CD4-positive, alpha-beta T cell treated with Interleukin-6 for 4 hours (primary cell): ENCODE data around the gene FIGNL2.

ENCODE experiments used
- DNase-seq: peaks from one replicate; pipeline ENCODE4 v3.0.0-alpha.2; 2020; ENCODE audit warnings: mixed read lengths

Gene FIGNL2

DNA sequence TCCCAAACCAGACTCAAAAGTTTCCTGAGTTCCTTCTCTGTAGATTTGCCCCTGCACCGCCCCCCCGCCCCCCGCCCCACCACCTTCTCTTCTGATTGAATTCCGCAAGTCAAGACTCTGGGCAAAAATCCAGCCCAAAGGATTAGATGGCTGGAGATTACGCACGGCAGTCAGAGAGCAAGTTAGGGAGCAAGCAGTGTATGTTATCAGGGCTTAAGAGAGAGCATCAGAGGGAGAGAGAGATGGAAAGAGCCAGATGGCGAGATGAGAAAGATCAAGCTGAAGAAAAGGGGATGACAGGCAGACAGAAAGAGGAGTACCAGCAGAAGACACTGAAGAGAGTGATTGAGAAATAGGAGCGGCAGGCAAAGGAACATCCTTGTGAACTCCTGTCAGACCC is 25.5 kb upstream of the FIGNL2 start:
- no peak for DNase-seq

DNA sequence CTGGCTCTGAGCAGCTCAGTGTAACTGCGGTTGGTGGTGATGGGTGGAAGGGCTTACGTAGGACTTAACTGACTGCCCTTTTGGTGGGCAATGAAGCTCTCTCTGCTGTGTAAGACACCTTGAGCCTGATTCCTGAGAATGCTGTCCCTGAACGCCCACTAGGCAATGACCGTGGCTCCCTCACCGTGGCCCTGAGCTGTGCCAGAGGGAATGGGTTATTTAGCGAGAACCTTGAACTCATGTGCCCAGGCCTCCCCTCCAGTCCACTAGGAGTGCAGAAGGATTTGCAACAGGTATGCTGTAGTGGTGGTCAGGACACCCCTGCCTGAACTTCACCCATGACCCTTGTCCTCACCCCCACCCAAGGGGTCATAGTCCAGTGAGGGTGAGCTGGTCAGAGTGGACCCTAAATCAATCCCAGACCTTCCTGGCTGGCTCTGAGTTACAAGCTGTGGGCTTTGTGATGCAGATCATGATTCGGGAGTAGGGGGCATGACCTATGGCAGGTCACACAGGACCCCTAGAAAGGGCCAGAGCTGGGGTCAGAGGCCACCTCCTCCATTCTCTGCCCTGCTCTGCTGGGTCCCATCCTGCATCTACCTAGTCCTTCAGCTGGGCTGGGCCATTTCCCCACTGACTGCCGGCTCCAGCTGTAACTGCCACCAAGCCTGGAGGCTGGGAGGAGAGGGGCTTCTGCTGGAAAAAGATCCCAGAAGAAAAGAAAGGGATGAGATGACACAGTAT is 24.9 kb upstream of the FIGNL2 start:
- no peak for DNase-seq

DNA sequence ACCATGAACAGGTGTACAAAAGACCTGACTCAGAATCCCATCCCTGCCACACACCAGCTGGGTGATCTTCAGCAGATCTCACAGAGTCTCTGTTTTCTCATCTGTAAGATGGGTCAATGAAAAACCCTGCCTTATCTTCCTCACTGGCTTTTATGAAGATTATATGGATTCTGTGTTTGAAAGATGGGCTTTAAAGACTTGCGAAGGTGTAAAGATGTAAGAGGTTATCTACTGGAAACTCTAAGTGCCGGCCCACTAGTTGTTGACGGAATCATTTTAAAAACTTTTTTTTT is 24.1 kb upstream of the FIGNL2 start:
- no peak for DNase-seq

DNA sequence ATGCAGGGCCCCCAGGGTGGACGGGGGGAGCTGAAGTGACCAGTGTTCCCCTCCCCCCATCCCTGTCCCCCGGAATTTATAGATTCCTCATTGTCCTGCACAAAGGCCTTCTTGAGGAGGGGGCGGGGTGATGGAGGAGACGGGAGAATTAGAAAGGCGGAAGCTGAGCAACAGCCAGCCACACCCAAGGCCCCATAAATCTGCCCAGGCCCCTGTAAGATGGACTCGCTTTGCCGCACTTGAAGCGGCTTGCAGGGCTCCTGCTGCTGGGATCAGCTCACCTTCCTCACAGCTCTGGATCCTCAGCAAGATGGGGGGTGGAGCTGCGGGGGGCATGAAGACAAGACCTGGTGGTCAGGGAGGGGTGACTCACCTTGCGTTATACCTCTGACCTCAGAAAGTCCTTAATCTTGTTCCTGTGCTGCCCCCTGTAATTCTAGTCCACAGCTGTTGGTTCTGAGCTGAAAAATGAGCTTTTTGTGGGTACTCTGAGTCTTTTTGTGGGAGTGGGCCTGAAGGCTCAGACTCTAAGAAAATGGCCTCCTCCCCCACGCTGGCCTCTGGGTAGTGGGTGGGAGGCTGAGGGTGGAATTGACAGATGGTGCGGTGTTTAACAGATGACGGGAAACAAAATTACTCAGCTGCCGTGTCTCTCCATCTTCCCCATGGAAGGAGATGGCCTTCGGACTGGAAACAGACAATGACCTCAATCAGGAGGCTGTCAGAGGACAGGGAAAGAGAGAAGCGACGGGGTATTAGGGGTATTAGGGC is 23.6 kb upstream of the FIGNL2 start:
- DNase-seq = no peak

DNA sequence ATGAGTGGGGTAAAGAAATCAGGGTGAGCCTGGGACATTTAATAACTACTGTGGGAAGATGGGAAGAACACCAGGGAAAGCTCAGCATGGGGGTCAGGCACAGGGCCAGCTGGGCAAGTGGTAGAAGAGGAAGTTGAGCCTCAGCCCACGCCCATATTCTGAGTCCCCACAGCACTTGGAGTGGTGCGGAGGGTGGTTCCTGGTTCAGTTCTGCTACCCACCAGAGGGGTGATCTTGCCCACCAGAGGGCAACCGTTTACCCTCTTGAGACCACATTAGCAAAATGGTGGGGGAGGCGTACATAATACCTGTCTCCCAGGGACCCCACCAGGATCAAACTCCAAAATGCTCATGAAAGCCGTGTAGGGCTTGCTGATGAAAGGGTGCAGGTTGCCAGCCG is 22.6 kb upstream of the FIGNL2 start:
- DNase-seq = no peak

DNA sequence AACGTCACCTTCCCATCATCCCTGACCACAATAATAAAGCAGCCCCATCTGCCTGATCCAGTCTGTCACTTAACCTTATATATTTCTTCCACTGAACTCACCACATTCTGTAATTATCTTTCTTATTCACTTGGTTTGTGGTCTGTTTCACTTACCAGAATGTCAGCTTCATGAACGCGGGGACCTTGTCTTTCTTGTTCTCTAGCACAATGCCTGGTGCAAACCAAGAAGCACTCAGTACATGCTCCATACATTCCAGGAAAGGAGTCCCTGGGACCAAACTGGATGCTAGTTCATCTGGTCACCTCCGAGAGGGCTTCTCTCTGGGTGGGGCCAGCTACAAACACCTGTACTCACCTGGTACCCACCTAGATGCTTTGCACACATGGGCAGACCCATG is 22.0 kb upstream of the FIGNL2 start:
- no peak for DNase-seq

DNA sequence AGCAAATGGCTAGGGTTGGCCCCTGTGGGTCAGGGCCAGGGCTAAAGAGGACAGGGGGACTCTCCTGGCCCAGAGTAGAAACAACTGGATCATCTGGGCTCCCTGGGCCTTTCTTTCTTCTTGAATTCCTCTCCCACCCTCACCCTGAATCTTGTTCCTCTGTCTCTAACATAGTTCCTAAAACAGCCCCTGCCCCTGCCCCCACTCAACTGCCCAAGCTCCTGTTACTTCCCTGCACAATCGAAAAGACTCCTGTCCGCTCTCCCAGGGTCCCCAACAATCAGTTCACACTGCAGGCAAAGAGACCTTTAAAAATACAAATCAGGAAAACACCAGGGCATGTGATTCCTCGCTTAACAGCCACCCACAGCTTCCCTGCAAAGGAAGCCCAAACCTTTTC is 21.4 kb upstream of the FIGNL2 start:
- DNase-seq = no peak

DNA sequence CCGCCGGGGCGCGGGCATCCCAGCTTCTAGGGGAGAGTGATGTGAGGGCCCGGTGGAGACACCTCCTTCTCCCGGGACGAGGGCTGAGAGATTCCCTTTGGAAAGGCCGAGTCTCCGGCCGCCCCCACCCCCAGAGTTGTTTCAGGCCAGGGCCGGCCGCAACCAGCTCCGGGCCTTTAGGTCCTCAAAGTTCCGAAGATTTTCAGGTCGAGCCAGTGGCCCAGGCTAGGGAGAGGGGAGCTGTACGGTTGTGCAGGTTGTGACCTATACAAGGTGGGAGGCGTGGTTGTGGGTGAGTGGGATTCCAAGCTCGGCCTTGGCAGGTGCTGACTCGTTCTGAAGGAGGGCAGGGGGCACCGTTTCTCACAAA is 21.0 kb upstream of the FIGNL2 start:
- DNase-seq = no peak

DNA sequence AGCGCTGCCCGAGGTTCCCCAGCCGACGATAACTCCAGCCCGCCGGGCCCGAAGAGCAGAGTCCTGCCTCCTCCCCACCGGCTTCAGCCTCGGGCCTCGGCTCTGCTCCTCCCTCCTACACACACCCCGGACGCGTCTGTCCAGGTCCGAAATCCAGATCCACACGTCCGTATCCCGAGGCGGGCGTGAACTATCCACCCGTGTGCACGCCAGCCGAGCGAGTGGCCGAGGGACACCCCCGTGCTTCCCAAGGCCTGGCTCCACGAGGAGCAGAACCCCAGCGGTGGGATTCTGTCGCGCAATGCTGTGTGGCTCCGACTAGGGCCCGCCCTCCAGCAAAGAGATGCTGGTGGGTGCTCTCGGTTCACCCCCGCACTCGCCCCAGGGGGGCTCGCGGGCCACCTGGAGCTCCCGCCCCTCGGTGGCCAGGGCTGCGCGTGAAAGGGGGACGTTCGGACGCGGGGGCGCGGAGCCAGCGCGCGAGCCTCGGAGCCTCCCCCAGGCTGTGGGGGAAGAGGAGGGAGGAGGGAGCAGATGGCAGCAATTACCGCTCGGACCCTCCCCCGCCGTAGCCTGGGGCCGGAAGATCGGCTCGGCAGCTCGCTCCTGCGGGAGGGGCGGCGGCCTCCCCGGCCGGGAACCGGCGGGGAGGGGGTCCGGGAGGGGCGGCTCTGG is 20.4 kb upstream of the FIGNL2 start:
- DNase-seq = no peak

DNA sequence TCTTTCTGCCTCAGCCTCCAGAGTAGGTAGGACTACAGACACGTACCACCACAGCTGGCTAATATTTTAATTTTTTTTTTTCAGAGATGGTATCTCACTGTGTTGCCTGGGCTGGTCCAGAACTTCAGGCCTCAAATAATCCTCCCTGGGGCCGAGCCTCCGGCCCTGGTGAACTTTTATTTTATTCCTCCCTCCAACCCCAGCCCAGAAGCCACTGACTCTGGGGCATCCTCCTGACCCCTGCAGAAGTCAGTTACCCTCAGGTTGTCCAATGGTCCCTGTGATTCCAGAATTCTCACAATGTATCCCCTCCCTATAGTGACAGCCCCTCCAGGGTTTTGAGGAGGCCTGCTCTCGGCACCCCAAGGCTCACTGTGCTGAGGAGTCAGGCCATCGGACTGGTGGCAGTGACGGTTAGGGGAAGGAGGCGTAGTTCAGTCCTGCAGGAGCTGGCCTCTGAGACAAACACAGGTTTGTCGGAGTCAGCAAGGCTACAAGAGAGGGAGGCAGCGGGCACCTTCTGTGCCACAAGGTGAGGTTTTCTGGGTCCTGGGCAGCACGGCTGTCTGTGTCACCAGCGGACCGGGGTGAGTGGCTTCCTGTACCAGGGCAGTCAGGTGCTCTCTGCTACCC is 19.4 kb upstream of the FIGNL2 start:
- DNase-seq = no peak

DNA sequence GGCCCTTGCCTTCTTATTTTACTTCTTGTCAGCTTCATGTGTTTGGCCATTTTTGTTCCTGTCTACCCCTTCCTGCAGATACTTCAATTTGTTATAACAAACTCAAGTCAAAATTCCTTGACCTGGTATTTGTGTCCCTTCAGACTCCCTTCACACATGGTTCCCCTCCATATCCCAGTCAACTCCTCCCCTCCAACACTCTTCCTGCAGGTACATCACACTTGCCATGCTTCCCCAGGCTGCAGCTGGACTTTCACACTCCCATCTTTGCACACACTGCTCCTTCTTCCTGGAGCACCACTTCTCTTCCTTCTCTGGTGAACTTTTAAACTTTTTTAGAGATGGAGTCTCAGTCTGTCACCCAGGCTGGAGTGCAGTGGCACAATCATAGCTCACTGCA is 18.9 kb upstream of the FIGNL2 start:
- no peak for DNase-seq

DNA sequence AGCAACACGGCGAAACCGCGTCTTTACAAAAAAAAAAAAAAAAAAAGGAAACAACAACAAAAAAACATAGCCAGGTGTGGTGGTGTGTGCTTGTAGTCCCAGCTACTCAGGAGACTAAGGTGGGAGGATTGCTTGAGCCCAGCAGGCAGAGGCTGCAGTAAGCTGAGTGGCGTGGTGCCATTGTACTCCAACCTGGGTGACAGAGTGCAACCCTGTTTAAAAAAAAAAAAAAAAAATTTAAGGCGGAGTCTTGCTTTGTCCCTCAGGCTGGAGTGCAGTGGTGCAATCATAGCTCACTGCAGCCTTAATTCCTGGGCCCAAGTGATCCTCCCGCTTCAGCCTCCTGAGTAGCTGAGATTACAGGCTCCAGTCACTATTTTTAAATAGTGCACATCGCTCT is 18.2 kb upstream of the FIGNL2 start:
- no peak for DNase-seq

DNA sequence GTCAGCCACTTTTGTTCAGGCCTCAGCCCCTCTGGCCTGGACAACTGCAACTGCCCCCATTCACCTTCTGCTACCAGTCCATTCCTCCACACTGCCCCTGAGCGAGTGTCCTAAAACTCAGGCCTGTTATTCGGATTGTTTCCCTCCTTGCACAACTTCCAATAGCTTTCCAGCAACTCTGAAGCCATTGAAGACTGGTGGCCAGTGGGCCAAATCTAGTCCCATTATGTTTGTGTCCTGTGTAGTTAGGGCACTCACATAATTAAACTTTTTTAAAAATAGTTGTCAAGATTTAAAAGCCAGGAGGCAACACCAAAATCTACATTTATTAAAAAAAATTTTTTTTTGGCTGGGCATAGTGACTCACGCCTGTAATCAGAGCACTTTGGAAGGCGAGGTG is 17.8 kb upstream of the FIGNL2 start:
- DNase-seq = no peak

DNA sequence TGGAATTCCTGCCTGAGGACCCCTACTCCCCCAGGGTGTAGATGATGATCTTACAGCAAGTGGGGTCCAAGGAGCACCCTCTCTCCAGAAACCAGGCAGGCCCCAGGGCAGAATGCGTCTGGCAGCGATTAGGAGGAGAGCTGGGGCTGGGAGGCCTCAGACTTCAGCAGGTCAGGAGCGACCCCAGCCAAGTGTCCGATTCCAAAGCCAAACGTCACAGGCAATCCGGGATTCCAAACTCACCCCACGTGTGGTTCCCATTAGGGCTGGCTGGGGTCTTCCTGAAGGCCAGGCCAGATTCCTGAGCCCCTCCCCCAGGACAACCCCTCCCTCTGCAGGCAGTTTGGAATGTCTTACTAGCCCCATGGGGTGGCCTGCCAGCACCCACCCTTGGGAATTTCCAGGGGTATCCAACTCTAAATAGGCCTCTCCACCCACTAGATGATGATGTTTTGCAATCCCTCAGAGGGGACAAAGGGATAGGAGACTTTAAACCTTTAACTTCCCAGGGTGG is 17.3 kb upstream of the FIGNL2 start:
- DNase-seq = no peak

DNA sequence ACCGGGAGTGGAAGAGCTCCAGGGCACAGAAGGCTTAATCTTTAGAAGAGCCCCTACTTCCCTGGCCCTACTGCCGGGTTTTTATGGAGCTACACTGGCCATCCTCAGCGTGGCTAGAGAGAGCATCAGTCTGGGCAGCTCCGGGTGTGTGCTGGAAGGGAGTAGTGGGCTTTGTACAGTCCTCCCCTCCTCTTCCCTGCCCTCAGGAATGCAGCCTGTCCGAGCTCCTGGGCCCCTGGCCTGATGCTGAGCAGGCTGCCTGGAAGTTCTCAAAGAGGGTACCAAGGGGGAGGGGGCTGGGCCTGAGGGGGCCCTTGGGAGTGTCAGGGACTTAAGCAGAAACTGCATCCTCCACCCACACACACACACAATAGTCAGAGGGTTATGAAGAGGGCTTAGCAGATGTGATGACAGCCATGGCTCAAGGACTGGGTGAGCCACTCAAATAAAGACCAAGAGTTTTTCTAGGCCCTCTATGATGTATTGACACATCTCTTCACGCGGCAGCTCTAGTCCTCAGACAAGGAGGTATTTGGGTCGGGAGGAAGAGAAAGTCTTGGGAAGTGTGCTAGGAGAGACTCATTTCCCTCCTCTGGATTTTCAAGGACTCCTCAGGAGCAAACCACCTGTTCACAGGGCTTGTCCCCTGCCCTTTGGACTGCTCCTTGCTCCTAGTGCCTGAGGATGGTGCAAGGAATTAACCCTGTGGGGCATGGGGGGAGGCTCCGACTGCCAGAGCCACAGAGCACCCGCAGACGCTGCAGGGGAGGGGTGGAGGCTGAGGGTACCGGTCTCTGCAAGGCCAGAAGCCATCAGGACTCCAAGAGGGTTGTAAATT is 16.5 kb upstream of the FIGNL2 start:
- no peak for DNase-seq

DNA sequence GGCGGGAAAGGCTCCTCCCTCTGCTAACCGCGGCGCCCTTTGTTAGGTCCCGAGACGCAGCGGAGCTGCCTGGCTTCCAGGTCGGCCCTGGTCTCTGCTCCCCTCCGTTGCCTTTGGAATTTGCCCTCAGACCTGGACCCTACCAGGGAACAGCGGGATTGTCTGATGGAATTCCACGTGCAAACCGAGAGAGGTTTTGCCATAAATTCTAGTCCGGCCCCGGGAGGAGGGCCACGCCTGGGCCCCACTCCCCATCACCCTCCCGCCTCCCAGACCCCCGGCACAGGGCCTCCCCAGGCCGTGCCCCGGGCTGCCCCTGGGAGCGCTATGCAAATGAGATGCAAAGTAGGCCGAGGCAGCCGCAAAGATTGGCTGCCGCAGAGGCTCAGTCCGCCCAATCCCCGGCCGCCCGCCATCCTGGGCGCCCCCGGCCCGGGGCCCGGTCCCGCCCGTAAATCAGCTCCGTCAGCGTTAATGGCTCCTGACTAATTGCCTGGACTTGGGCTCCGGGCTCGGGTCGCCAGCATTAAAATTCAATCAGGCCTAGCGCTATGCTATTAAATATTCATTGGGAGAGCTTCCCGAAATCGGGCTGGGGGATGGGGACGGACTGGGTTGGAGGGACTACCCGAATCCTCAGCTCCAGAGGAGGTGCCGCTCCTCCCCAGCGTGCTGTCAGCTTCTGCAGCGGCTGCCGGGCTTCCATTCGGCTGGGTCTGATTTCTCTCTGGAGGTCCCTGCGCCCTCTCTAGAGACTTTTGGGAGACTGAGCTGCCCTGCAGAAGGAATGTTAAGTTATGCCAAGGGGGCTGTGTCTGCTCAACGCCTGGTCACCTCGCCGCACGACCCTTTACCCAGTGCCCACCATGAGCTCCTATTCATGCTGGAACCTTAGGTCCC is 15.7 kb upstream of the FIGNL2 start:
- peak; percentile 16 for DNase-seq

DNA sequence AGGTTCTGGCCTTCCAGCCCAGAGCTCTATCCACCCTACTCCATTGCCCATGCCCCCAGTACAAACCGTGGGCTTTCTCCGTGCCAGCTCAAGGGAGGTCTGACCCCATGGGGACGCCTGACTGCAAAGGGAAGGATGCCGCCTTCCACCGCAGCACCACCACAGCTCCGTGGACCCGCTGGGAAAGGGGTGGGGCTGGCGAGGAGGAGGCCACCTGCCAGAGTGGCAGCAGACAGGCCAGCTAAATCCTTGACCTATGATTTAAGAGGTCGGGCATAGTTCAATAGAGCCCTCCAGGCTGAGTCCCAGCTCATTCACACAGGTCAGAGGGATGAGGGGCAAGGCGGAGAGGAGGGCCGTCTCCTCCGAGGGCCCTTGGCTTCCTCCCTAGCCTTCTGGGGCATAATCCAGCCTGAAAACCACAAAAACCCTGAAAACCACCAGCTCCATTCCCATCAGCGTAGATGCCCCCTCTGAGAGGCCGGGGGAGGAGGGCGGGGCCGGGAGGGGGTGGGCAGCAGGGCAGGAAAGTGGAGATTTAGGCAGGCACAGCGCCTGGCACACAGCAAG is 14.9 kb upstream of the FIGNL2 start:
- DNase-seq = no peak

DNA sequence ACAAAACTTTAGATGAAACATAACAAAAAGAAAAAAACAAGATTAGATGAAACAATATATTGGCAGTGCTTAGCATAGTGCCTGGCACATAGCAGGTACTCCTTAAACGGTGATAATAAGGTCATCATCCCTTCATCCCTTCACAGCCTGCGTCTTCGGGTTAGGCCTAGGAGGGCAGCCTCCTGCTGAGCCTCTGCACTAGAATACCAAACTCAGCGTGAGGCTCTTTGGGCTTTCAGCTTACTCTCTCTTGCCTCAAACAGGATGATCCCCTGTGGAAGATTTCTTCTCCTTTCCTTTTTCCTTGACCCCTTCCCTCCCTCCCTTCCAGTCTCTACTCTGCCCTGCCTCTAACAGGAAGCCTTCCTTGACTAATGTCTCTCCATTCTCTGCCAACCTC is 14.4 kb upstream of the FIGNL2 start:
- DNase-seq = no peak

DNA sequence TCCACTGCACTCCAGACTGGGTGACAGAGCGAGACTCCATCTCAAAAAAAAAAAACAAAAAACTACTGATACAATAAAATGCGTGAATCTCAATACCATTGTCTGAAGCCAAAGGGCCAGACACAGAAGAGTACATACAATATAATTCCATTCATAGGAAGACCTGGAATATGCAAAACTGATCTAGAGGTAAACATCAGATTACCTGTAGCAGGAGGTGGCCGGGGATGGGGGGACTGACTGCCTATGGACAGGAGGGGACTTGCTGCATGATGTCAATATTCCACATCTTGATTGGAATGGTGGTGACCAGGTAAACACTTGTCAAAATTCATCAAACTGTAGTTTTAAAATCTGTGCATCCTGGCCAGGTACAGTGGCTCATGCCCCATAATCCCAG is 12.5 kb upstream of the FIGNL2 start:
- DNase-seq = no peak

DNA sequence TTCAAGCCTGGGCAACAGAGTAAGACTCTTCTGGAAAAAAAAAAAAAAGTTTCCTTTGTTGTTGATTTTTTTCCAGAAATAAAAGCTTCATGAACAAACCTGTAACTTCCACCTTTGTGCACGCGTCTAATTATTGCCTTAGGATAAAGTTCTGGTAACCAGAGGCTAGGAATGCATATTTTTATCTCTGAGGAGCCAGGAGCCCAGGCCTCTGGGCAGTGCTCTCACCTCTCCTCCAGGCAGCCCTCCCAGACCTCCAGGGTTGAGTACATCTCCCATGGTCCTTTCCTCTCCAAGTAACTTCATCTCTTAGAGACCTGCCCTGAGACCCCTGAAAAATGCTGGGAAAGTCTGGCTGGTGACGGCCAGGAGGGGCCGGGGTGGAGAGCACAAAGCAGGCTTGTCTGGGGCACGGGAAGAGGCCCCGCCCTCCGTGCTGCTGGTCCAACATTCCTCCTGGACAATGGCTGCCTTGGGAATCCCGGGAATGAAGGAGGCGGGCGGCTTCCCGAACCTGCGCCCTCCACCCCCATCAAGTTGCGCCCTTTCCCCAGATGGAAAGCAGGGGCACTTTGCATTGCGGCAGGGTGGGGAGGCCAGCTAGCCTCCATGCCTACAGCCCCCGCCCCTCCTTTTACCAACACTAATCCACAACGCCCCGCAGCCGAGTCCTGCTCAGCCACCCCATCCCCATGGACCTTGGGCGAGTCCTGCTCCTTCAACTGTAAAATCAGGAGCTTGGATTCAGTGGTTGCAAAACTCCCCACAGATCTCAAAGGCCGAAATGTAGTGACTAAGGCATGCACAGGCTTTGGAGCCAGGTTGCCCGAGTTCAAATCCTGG is 7.3 kb upstream of the FIGNL2 start:
- no peak for DNase-seq
